NT2/D1 (cell line): Measurements from ENCODE around the gene TP53BP2.

Experiments used
- SUZ12 ChIP-seq: IDR thresholded peaks from 2 replicates; pipeline ENCODE4 v1.6.1; 2011; ENCODE audit not compliant: insufficient read length, insufficient read depth; ENCODE audit errors: extremely low read depth
- YY1 ChIP-seq: IDR thresholded peaks from 2 replicates; pipeline ENCODE4 v1.6.1; 2011; ENCODE audit not compliant: insufficient read length, insufficient read depth
- ZNF274 ChIP-seq: IDR thresholded peaks from 2 replicates; pipeline ENCODE4 v1.6.1; 2011; ENCODE audit warnings: mild to moderate bottlenecking, low read depth, low read length

GRCh38 chr1:223788746-223789415, 56.9 kb downstream of the TP53BP2 start:
- TF ChIP-seq YY1 (no peak), ZNF274 (no peak), SUZ12 (no peak)
